HG02798 (cell line): ENCODE data around the gene OR52E8.
A peak's percentile ranks its signal among the peaks of the same experiment; 100 is the strongest.

ENCODE experiments used
- ATAC-seq: cut with Tn5 transposase; IDR thresholded peaks from one replicate; pipeline ENCODE4 v1.9.1; 2021; ENCODE audit warnings: mild to moderate bottlenecking; ENCODE audit not compliant: unreplicated experiment, poor library complexity

OR52E8 gene

GRCh38 chr11:5809122-5809519 lies 48.4 kb downstream of the OR52E8 start:
- ATAC-seq = peak; percentile 20

GRCh38 chr11:5808500-5809121 lies 48.9 kb downstream of the OR52E8 start, which contains the start of gene OR52N2:
TSS of gene OR52N2 (plus strand) at chr11:5808924. CDS start at chr11:5820336, 11,412 bp downstream.
- ATAC-seq = peak; percentile 96

GRCh38 chr11:5807580-5807979 lies 49.9 kb downstream of the OR52E8 start:
- no peak for ATAC-seq
